Effector memory CD4-positive, alpha-beta T cell (primary cell): ENCODE results near the gene CNTRL.

Source experiments
- DNase-seq, 3 donors: peaks; one replicate each; pipeline ENCODE4 v3.0.0-alpha.2; 2020
- H3K27ac ChIP-seq: 2 replicates; pipeline ENCODE4 v1.7.0; 2013; ENCODE audit warnings: mild to moderate bottlenecking, low read length, moderate library complexity; ENCODE audit not compliant: insufficient read depth, poor library complexity, severe bottlenecking
- H3K27me3 ChIP-seq: replicated peaks from 2 replicates; pipeline ENCODE4 v1.7.0; 2013; ENCODE audit warnings: mild to moderate bottlenecking, low read length; ENCODE audit not compliant: insufficient read depth, control insufficient read depth, poor library complexity, severe bottlenecking
- H3K36me3 ChIP-seq: 2 replicates; pipeline ENCODE4 v1.7.0; 2013; ENCODE audit warnings: mild to moderate bottlenecking, low read length, moderate library complexity; ENCODE audit not compliant: control insufficient read depth, insufficient read depth
- H3K4me1 ChIP-seq: 2 replicates; pipeline ENCODE4 v1.7.0; 2013; ENCODE audit warnings: low read length, mild to moderate bottlenecking; ENCODE audit not compliant: control insufficient read depth, insufficient read depth, poor library complexity, severe bottlenecking
- H3K4me3 ChIP-seq: 2 replicates; pipeline ENCODE4 v1.7.0; 2013; ENCODE audit warnings: low read length, low read depth, mild to moderate bottlenecking; ENCODE audit not compliant: insufficient read depth, poor library complexity, severe bottlenecking
- H3K9me3 ChIP-seq: 2 replicates; pipeline ENCODE4 v1.7.0; 2013; ENCODE audit warnings: mild to moderate bottlenecking, low read length, moderate library complexity; ENCODE audit not compliant: control insufficient read depth

CNTRL gene

GRCh38 chr9:121206516-121207370 is 132.0 kb downstream of the CNTRL start:
- no peaks in the 10 kb centered on the region for H3K9me3 ChIP-seq
- no peak for DNase-seq
- no peaks in the 10 kb centered on the region for H3K4me1 ChIP-seq
- no peaks in the 10 kb centered on the region for H3K36me3 ChIP-seq
- H3K27me3 ChIP-seq, result no peaks in the 10 kb centered on the region
- no peak overlapping the region for H3K4me3 ChIP-seq
- H3K27ac ChIP-seq, result no peak overlapping the region

- Histone ChIP-seq H3K36me3 (no peaks in the 10 kb centered on the region), H3K4me3 (no peak overlapping the region), H3K4me1 (no peaks in the 10 kb centered on the region), H3K27ac (no peak overlapping the region), H3K9me3 (no peaks in the 10 kb centered on the region), H3K27me3 (no peaks in the 10 kb centered on the region)
- DNase-seq, result no peak
These were observed 132.7 kb downstream of the CNTRL start for GRCh38 chr9:121207371-121207940.

- no peaks in the 10 kb centered on the region for H3K36me3 ChIP-seq
- H3K4me3 ChIP-seq, result no peak overlapping the region
- H3K4me1 ChIP-seq, result peaks cover 5% of the 10 kb centered on the region
- no peaks in the 10 kb centered on the region for H3K9me3 ChIP-seq
- no peak overlapping the region for H3K27ac ChIP-seq
- no peaks in the 10 kb centered on the region for H3K27me3 ChIP-seq
- DNase-seq, result no peak
These were observed 135.8 kb downstream of the CNTRL start for GRCh38 chr9:121210536-121210935.

- Histone ChIP-seq H3K27me3 (no peaks in the 10 kb centered on the region), H3K4me3 (no peak overlapping the region), H3K9me3 (no peaks in the 10 kb centered on the region), H3K4me1 (peaks cover 5% of the 10 kb centered on the region), H3K27ac (no peak overlapping the region), H3K36me3 (no peaks in the 10 kb centered on the region)
- DNase-seq, result peak; percentile 18 to 51 (median 25)
These were observed 138.5 kb downstream of the CNTRL start for GRCh38 chr9:121213136-121213806.

- no peak overlapping the region for H3K27ac ChIP-seq
- DNase-seq, result no peak
These were observed 139.2 kb downstream of the CNTRL start for GRCh38 chr9:121214005-121214404.

GRCh38 chr9:121216271-121216805 is 141.6 kb downstream of the CNTRL start:
- Histone ChIP-seq H3K4me1 (peaks cover 5% of the 10 kb centered on the region), H3K9me3 (no peaks in the 10 kb centered on the region), H3K27ac (no peak overlapping the region), H3K27me3 (no peaks in the 10 kb centered on the region), H3K4me3 (no peak overlapping the region), H3K36me3 (no peaks in the 10 kb centered on the region)
- DNase-seq, result no peak

More at GRCh38 chr9:121214005-121214404, 139.2 kb downstream of the CNTRL start:
- no peaks in the 10 kb centered on the region for H3K36me3 ChIP-seq
- H3K4me3 ChIP-seq, result no peak overlapping the region
- no peaks in the 10 kb centered on the region for H3K27me3 ChIP-seq
- H3K9me3 ChIP-seq, result no peaks in the 10 kb centered on the region
- H3K4me1 ChIP-seq, result peaks cover 5% of the 10 kb centered on the region

GRCh38 chr9:121217609-121218292 is 143.0 kb downstream of the CNTRL start:
- no peak overlapping the region for H3K4me3 ChIP-seq
- H3K36me3 ChIP-seq, result no peaks in the 10 kb centered on the region
- no peaks in the 10 kb centered on the region for H3K9me3 ChIP-seq
- no peak for DNase-seq
- H3K27ac ChIP-seq, result no peak overlapping the region
- no peaks in the 10 kb centered on the region for H3K27me3 ChIP-seq
- H3K4me1 ChIP-seq, result peaks cover 5% of the 10 kb centered on the region

- no peaks in the 10 kb centered on the region for H3K9me3 ChIP-seq
- H3K27ac ChIP-seq, result no peak overlapping the region
- no peak for DNase-seq
- H3K27me3 ChIP-seq, result no peaks in the 10 kb centered on the region
- H3K36me3 ChIP-seq, result no peaks in the 10 kb centered on the region
- no peak overlapping the region for H3K4me3 ChIP-seq
- H3K4me1 ChIP-seq, result no peaks in the 10 kb centered on the region
These were observed 143.7 kb downstream of the CNTRL start for GRCh38 chr9:121218357-121219027.

GRCh38 chr9:121219530-121219929 is 144.8 kb downstream of the CNTRL start:
- Histone ChIP-seq H3K9me3 (no peaks in the 10 kb centered on the region), H3K4me1 (no peaks in the 10 kb centered on the region), H3K27ac (no peak overlapping the region), H3K27me3 (no peaks in the 10 kb centered on the region), H3K4me3 (no peak overlapping the region), H3K36me3 (no peaks in the 10 kb centered on the region)
- DNase-seq, result no peak
